RWPE1 (cell line): Measurements from ENCODE around the gene CDC25B.

Experiments used
- CTCF ChIA-PET: fragments of 350-600 bp; sonication (Branson Sonifier 250); formaldehyde crosslinking; extraction: SDS; loops from one replicate; lab custom pipeline; 2021; lab: Yijun Ruan, JAX
- POLR2A ChIA-PET: fragments of 400-600 bp; formaldehyde crosslinking; extraction: SDS; loops from one replicate; lab custom pipeline; 2020; ENCODE audit warnings: antibody characterized with exemption; ENCODE audit not compliant: low non-redundant PET; lab: Yijun Ruan, JAX
- DNase-seq: peaks from one replicate; pipeline ENCODE4 v3.0.0; 2012; ENCODE audit warnings: low spot score
- H3K27ac ChIP-seq: fragments of 450-650 bp; 2 replicates; pipeline ENCODE4 v1.5.1; 2017
- CTCF ChIP-seq: fragments of 450-650 bp; conservative IDR thresholded peaks from 2 replicates; pipeline ENCODE4 v1.5.1; 2017; ENCODE audit warnings: low read depth, mild to moderate bottlenecking

CDC25B gene

GRCh38 chr20:3755269-3755668 is 40.8 kb upstream of the CDC25B start:
- H3K27ac ChIP-seq: peak overlapping the region; percentile 36
- CTCF ChIA-PET: interaction anchor here (1.0 to 1.2 kb wide), 2 partner anchors 10 to 14 kb away, joined by 3 read pairs; no protein-coding TSS in a partner anchor
- no peak for DNase-seq
- no peak for TF ChIP-seq CTCF
- POLR2A ChIA-PET: no interaction called here

- POLR2A ChIA-PET: no interaction called here
- CTCF ChIA-PET: interaction anchor here (1.0 to 3.1 kb wide), 3 partner anchors 11 to 45 kb away, joined by 3 to 9 read pairs (median 3); no protein-coding TSS in a partner anchor
- no peak overlapping the region for H3K27ac ChIP-seq
- no peak for TF ChIP-seq CTCF
- DNase-seq: no peak
Measured at GRCh38 chr20:3755814-3756480, 40.2 kb upstream of the CDC25B start.

- DNase-seq: no peak
- CTCF ChIA-PET: interaction anchor here (0.6 to 3.1 kb wide), 2 partner anchors 46 to 98 kb away, joined by 3 to 9 read pairs; no protein-coding TSS in a partner anchor
- TF ChIP-seq CTCF: no peak
- no peak overlapping the region for H3K27ac ChIP-seq
- POLR2A ChIA-PET: interaction anchor here (0.7 to 1.0 kb wide), 2 partner anchors 8 to 10 kb away, joined by 3 to 5 read pairs; partner anchors contain the start of gene ADISSP
Measured at GRCh38 chr20:3757268-3757667, 38.8 kb upstream of the CDC25B start.

GRCh38 chr20:3758566-3758965 is 37.5 kb upstream of the CDC25B start:
- CTCF ChIA-PET: interaction anchor here (0.6 to 3.1 kb wide), 3 partner anchors 9 to 48 kb away, joined by 3 to 9 read pairs (median 4); partner anchors contain the start of gene ADISSP
- DNase-seq: no peak
- POLR2A ChIA-PET: no interaction called here
- H3K27ac ChIP-seq: peak overlapping the region; percentile 1
- TF ChIP-seq CTCF: no peak

- no peak for TF ChIP-seq CTCF
- DNase-seq: no peak
- ChIA-PET CTCF (interaction anchor here (0.6 kb wide), 2 partner anchors 10 to 349 kb away, joined by 3 read pairs; no protein-coding TSS in a partner anchor), POLR2A (no interaction called here)
- peak overlapping the region; percentile 1 for H3K27ac ChIP-seq
Measured at GRCh38 chr20:3759316-3759823, 36.7 kb upstream of the CDC25B start.

- CTCF ChIA-PET: interaction anchor here (0.6 to 0.9 kb wide), 3 partner anchors 8 to 348 kb away, joined by 3 read pairs; no protein-coding TSS in a partner anchor
- POLR2A ChIA-PET: no interaction called here
- no peak for DNase-seq
- TF ChIP-seq CTCF: no peak
- peak overlapping the region; percentile 1 for H3K27ac ChIP-seq
Measured at GRCh38 chr20:3759884-3760283, 36.2 kb upstream of the CDC25B start.
